ENCODE results near the gene ACOXL. TPM values are rescaled to one million over a fixed set of nuclear protein-coding genes. Genes with fewer than 3 reads are reported as not detected.

The ACOXL gene
- polyA plus RNA-seq, 3 donors = 0.35 TPM; not detected in 2

DNA sequence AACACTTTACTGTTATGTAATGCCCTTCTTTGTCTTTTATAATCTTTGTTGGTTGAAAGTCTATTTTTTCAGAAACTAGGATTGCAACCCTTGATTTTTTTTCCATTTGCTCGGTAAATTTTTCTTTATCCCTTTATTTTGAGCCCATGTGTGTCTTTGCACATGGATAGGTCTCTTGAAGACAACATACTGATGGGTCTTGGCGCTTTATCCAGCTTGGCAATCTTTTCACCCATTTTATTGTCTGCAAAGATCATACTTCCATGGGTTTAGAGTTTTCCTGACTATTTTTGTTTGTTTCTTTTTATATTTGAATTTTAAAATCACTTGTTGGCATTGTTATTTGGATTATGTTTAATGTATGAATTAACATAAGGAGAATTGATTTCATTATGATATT is 27.0 kb downstream of the ACOXL start:
- Mint-ChIP-seq H3K4me1 (no peaks in the 10 kb centered on the region), H3K36me3 (no peaks in the 10 kb centered on the region), H3K27me3 (ENCODE audit: low read depth in 3 of 3) (peaks cover 2 to 7% (median 5%) of the 10 kb centered on the region in 3 donors), H3K27ac (no peak overlapping the region), H3K9me3 (peaks cover 4 to 19% (median 12%) of the 10 kb centered on the region in 7 donors), H3K4me3 (no peak overlapping the region)
- Histone ChIP-seq H2AFZ (ENCODE audit: insufficient read depth, low read depth, low read length, poor library complexity, severe bottlenecking) (no peak overlapping the region), H3K4me2 (replicated peaks; ENCODE audit: extremely low read depth, low read length, poor library complexity, severe bottlenecking) (no peak overlapping the region), H3K9ac (ENCODE audit: insufficient read depth, low read length, poor library complexity, severe bottlenecking) (no peak overlapping the region), H3K9me3 (replicated peaks in 1 of 2; ENCODE audit: control insufficient read depth in 1 of 2, insufficient read depth in 1 of 2, low read length in 2 of 2) (peaks cover 2 to 3% of the 10 kb centered on the region in 2 donors), H3K27ac (ENCODE audit: low read depth in 1 of 2, low read length in 2 of 2) (no peak overlapping the region), H3K4me1 (ENCODE audit: control insufficient read depth in 1 of 2, insufficient read depth in 2 of 2, low read length in 2 of 2) (no peaks in the 10 kb centered on the region), H3K79me2 (ENCODE audit: insufficient read depth, low read length) (no peaks in the 10 kb centered on the region), H3K36me3 (replicated peaks in 1 of 2; ENCODE audit: control insufficient read depth in 1 of 2, insufficient read depth in 2 of 2, low read length in 2 of 2) (no peaks in the 10 kb centered on the region), H3K4me3 (replicated peaks in 1 of 3; ENCODE audit: low read depth in 2 of 3, low read length in 3 of 3) (no peak overlapping the region), H4K20me1 (ENCODE audit: insufficient read depth, low read length) (no peaks in the 10 kb centered on the region), H3K27me3 (ENCODE audit: control insufficient read depth in 2 of 2, insufficient read depth in 2 of 2, low read length in 2 of 2) (peaks cover 2 to 4% of the 10 kb centered on the region in 2 donors)
- WGBS (ENCODE audit: insufficient coverage) = no CpG with 5 or more reads among the region's 2 CpGs
- DNase-seq = no peak
- intact Hi-C loops (cut with micrococcal nuclease) = no loop called here
- TF ChIP-seq CTCF (IDR thresholded peaks at IDR 0.05) = no peak

DNA sequence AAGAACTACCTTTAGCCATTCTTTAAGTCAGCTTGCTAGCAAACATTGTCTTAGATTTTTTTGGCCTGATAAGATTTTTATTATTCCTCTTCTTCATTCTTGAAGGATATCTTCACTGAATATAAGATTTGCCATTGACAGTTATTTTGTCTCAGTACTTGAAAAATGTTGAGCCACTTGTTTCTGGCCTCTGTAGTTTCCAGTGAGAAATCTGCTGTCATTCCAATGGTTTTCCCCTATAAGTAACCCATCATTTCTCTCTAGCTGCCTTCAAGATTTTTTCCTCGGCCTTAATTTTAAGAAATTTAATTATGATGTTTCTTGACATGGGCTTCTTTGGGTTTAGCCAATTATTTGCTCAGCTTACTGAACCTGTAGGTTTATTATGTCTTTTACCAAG is 32.6 kb downstream of the ACOXL start:
- WGBS (ENCODE audit: insufficient coverage) = no CpG with 5 or more reads among the region's 1 CpG
- Mint-ChIP-seq H3K9me3 (peaks cover 0 to 16% (median 8%) of the 10 kb centered on the region in 7 donors), H3K27me3 (ENCODE audit: low read depth in 3 of 3) (peaks cover 2 to 5% (median 4%) of the 10 kb centered on the region in 3 donors), H3K27ac (no peak overlapping the region), H3K36me3 (no peaks in the 10 kb centered on the region), H3K4me3 (no peak overlapping the region), H3K4me1 (no peaks in the 10 kb centered on the region)
- no peaks in the 10 kb centered on the region for H3K4me1 ChIP-seq (ENCODE audit: control insufficient read depth in 1 of 2, insufficient read depth in 2 of 2, low read length in 2 of 2)
- intact Hi-C loops (cut with micrococcal nuclease) = no loop called here
- peaks cover 2 to 4% of the 10 kb centered on the region in 2 donors for H3K27me3 ChIP-seq (ENCODE audit: control insufficient read depth in 2 of 2, insufficient read depth in 2 of 2, low read length in 2 of 2)
- H3K9ac ChIP-seq (ENCODE audit: insufficient read depth, low read length, poor library complexity, severe bottlenecking) = no peak overlapping the region
- H3K27ac ChIP-seq (ENCODE audit: low read depth in 1 of 2, low read length in 2 of 2) = no peak overlapping the region
- DNase-seq = no peak
- no peak overlapping the region for H3K4me2 ChIP-seq (replicated peaks; ENCODE audit: extremely low read depth, low read length, poor library complexity, severe bottlenecking)
- H3K36me3 ChIP-seq (replicated peaks in 1 of 2; ENCODE audit: control insufficient read depth in 1 of 2, insufficient read depth in 2 of 2, low read length in 2 of 2) = no peaks in the 10 kb centered on the region
- H3K4me3 ChIP-seq (replicated peaks in 1 of 3; ENCODE audit: low read depth in 2 of 3, low read length in 3 of 3) = no peak overlapping the region
- no peak overlapping the region for H2AFZ ChIP-seq (ENCODE audit: insufficient read depth, low read depth, low read length, poor library complexity, severe bottlenecking)
- H3K79me2 ChIP-seq (ENCODE audit: insufficient read depth, low read length) = no peaks in the 10 kb centered on the region
- H4K20me1 ChIP-seq (ENCODE audit: insufficient read depth, low read length) = no peaks in the 10 kb centered on the region
- no peak for TF ChIP-seq CTCF (IDR thresholded peaks at IDR 0.05)
- H3K9me3 ChIP-seq (replicated peaks in 1 of 2; ENCODE audit: control insufficient read depth in 1 of 2, insufficient read depth in 1 of 2, low read length in 2 of 2) = peaks cover 2 to 3% of the 10 kb centered on the region in 2 donors
